Adrenal gland (tissue), 5 donors: ENCODE measurements around the gene DCDC2C.

ENCODE experiments used
- CTCF ChIP-seq, 6 experiments: fragments of 450-650 bp in 4 of 6; fragments of 200-600 bp in 2 of 6; sonication (generic) in 1 of 6; IDR thresholded peaks; 1 replicate in 5 of 6; 2 replicates in 1 of 6; pipeline versions ENCODE4 v1.5.1 to v1.8.0; 2016 to 2021; ENCODE audit warnings: antibody characterized with exemption in 6 of 6, mild to moderate bottlenecking in 2 of 6, moderate library complexity in 1 of 6
- POLR2A ChIP-seq, 2 donors: fragments of 450-650 bp; IDR thresholded peaks; one replicate each; pipeline ENCODE4 v1.6.1; 2017; ENCODE audit warnings: antibody characterized with exemption in 2 of 2, mild to moderate bottlenecking in 2 of 2, moderate library complexity in 1 of 2
- donor health status: DM: no; HTN: no; CAD: no.

- TF ChIP-seq CTCF (IDR thresholded peaks at IDR 0.05) (no peak), POLR2A (IDR thresholded peaks at IDR 0.05) (no peak)
Measured at GRCh38 chr2:3681625-3682024, 21.8 kb upstream of the DCDC2C start.
